Endodermal cell (in vitro differentiated cells): ENCODE results near the gene RNLS. TPM values are rescaled to one million over a fixed set of nuclear protein-coding genes. Genes with fewer than 3 reads are reported as not detected.

Experiments used
- DNase-seq: peaks from one replicate; pipeline ENCODE4 v3.0.0-alpha.2; 2017
- H3K27ac ChIP-seq: 2 replicates; pipeline ENCODE4 v1.5.1; 2013; ENCODE audit warnings: mild to moderate bottlenecking, low read depth, low read length, moderate library complexity
- H3K27me3 ChIP-seq: 2 replicates; pipeline ENCODE4 v1.6.1; 2013; ENCODE audit warnings: mild to moderate bottlenecking, low read length, moderate library complexity; ENCODE audit not compliant: insufficient read depth, control insufficient read depth, poor library complexity, severe bottlenecking
- H3K36me3 ChIP-seq: 2 replicates; pipeline ENCODE4 v1.7.0; 2013; ENCODE audit warnings: mild to moderate bottlenecking, low read length, moderate library complexity; ENCODE audit not compliant: control insufficient read depth, insufficient read depth
- H3K4me1 ChIP-seq: one replicate; pipeline ENCODE4 v1.7.0; 2013; ENCODE audit warnings: low read length; ENCODE audit not compliant: control insufficient read depth, insufficient read depth
- H3K4me3 ChIP-seq: 2 replicates; pipeline ENCODE4 v1.5.1; 2013; ENCODE audit warnings: mild to moderate bottlenecking, low read length, moderate library complexity
- H3K9ac ChIP-seq: 2 replicates; pipeline ENCODE4 v1.6.1; 2013; ENCODE audit warnings: mild to moderate bottlenecking, low read length, moderate library complexity; ENCODE audit not compliant: poor library complexity, severe bottlenecking; ENCODE audit errors: extremely low read depth
- H3K9me3 ChIP-seq: 2 replicates; pipeline ENCODE4 v1.6.1; 2013; ENCODE audit warnings: mild to moderate bottlenecking, low read length, moderate library complexity; ENCODE audit not compliant: control insufficient read depth
- H3K27ac Mint-ChIP-seq: 2 replicates; pipeline ENCODE4 v1.8.0; 2020; ENCODE audit warnings: mixed read lengths
- H3K27me3 Mint-ChIP-seq: 2 replicates; pipeline ENCODE4 v1.8.0; 2021; ENCODE audit warnings: mild to moderate bottlenecking, mixed read lengths; ENCODE audit not compliant: insufficient read depth
- H3K36me3 Mint-ChIP-seq: 2 replicates; pipeline ENCODE4 v1.8.0; 2020; ENCODE audit warnings: low read depth, mixed read lengths
- H3K4me1 Mint-ChIP-seq: 2 replicates; pipeline ENCODE4 v1.8.0; 2020; ENCODE audit warnings: mixed read lengths
- H3K4me3 Mint-ChIP-seq: 2 replicates; pipeline ENCODE4 v1.8.0; 2020; ENCODE audit warnings: mild to moderate bottlenecking, moderate library complexity, mixed read lengths
- H3K9me3 Mint-ChIP-seq: 2 replicates; pipeline ENCODE4 v1.8.0; 2020; ENCODE audit warnings: mild to moderate bottlenecking, mixed read lengths
- CTCF ChIP-seq: fragments of 200-600 bp; sonication (generic); conservative IDR thresholded peaks from 2 replicates; pipeline ENCODE4 v1.5.0; 2021; ENCODE audit warnings: antibody characterized with exemption, mild to moderate bottlenecking
- WGBS, 2 experiments: methylation state at CpG; one replicate each; pipeline versions ENCODE4 v1.1.5 to v1.1.7; 2013; ENCODE audit warnings: missing lambda C conversion rate in 2 of 2, mixed read lengths in 1 of 2; ENCODE audit not compliant: insufficient coverage in 1 of 2, insufficient read length in 1 of 2; 5-methylcytosine and 5-hydroxymethylcytosine counted together
- total RNA-seq, 2 donors: library from RNA; stranded (reverse); fragmentation: NEBNext Ultra II Directional in 1 of 2; extraction: Animal tissue kit (Norgen Biotek cat#: 25700) in 1 of 2; gene quantifications; 2 replicates in 1 of 2; 3 replicates in 1 of 2; pipeline ENCODE4 v1.2.1, GENCODE V29; 2021

RNLS gene
- total RNA-seq, 2 donors from 2014 or later: 10.1 to 12.3 TPM

DNA sequence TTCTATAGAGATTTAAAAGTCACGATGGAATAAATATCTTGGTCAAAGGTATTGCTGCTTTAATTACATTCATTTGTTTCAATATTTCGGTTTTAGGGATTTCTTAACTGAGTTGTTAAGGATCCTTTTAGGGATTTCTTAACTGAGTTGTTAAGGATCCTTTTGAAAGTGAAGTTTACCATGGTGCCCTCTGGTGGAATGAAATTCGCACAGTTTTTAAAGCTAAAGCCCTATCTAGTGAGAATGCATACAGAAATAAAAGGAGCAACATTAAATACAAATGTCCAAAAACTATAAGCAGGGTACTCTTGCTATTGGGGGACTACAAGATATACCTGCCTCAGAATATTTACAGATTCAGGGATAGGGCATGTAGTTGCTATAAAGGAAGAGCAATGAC, 193.7 kb downstream of the RNLS start:
- TF ChIP-seq CTCF: peak; percentile 78
- Histone ChIP-seq H3K9me3 (no peaks in the 10 kb centered on the region), H3K27me3 (no peaks in the 10 kb centered on the region), H3K27ac (no peak overlapping the region), H3K36me3 (no peaks in the 10 kb centered on the region), H3K4me1 (peaks cover 20% of the 10 kb centered on the region), H3K9ac (no peak overlapping the region), H3K4me3 (no peak overlapping the region)
- peaks cover 28% of the 10 kb centered on the region for H3K4me1 Mint-ChIP-seq
- H3K4me3 Mint-ChIP-seq: no peak overlapping the region
- peaks cover 7% of the 10 kb centered on the region for H3K9me3 Mint-ChIP-seq
- peaks cover 1% of the 10 kb centered on the region for H3K36me3 Mint-ChIP-seq
- H3K27me3 Mint-ChIP-seq: no peaks in the 10 kb centered on the region
- WGBS, 2 experiments: 45% methylated on average over 3 of the region's 3 CpGs; no CpG with 5 or more reads in 1 of the 2 experiments
- no peak overlapping the region for H3K27ac Mint-ChIP-seq
- DNase-seq: no peak

- no peak for TF ChIP-seq CTCF
- H3K27ac Mint-ChIP-seq: no peak overlapping the region
- Histone ChIP-seq H3K36me3 (no peaks in the 10 kb centered on the region), H3K27ac (no peak overlapping the region), H3K4me1 (peaks cover 20% of the 10 kb centered on the region), H3K4me3 (no peak overlapping the region), H3K9ac (no peak overlapping the region), H3K27me3 (no peaks in the 10 kb centered on the region), H3K9me3 (peaks cover 4% of the 10 kb centered on the region)
- H3K4me1 Mint-ChIP-seq: peaks cover 28% of the 10 kb centered on the region
- peaks cover 2% of the 10 kb centered on the region for H3K9me3 Mint-ChIP-seq
- H3K27me3 Mint-ChIP-seq: no peaks in the 10 kb centered on the region
- DNase-seq: no peak
- H3K4me3 Mint-ChIP-seq: no peak overlapping the region
- H3K36me3 Mint-ChIP-seq: no peaks in the 10 kb centered on the region
Observed at GRCh38 chr10:88388324-88388723, 194.8 kb downstream of the RNLS start.

GRCh38 chr10:88386821-88387773, 196.0 kb downstream of the RNLS start:
- H3K4me1 ChIP-seq: peaks cover 20% of the 10 kb centered on the region
- no peak for TF ChIP-seq CTCF
- DNase-seq: peak; percentile 53
- Mint-ChIP-seq H3K4me1 (peaks cover 26% of the 10 kb centered on the region), H3K9me3 (peaks cover 13% of the 10 kb centered on the region), H3K27me3 (no peaks in the 10 kb centered on the region), H3K27ac (no peak overlapping the region), H3K4me3 (no peak overlapping the region), H3K36me3 (peaks cover 1% of the 10 kb centered on the region)
- H3K4me3 ChIP-seq: peak overlapping the region; percentile 33
- H3K27me3 ChIP-seq: no peaks in the 10 kb centered on the region
- no peak overlapping the region for H3K9ac ChIP-seq
- WGBS, 2 experiments: 77 to 93% methylated on average over 2 to 6 of the region's 6 CpGs
- H3K27ac ChIP-seq: no peak overlapping the region
- H3K9me3 ChIP-seq: peaks cover 16% of the 10 kb centered on the region
- no peaks in the 10 kb centered on the region for H3K36me3 ChIP-seq
